ENCODE data around the gene TH.

Gene TH

DNA sequence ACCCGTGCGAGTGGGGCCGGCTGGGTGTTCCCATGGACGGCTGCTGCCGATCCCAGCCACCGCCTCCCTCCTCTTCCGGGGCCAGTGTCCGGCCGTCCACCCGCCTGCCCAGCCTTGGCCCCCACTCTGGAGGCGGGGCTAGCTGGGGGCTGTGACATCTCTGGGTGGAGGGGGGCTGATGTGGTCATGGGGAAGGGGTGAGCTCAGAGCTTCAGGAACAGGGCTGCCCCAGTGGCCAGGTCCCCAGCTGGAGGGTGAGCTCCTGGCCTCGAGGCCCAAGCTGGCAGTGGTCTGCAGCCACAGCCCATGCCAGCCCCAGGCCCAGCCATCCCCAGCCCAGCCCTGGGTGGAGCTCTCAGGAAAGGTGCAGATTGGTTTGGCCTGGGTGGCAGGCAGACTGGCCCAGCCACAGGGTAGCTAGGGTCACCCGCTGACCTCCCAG, 13.3 kb downstream of the TH start:
- no peak for DNase-seq

DNA sequence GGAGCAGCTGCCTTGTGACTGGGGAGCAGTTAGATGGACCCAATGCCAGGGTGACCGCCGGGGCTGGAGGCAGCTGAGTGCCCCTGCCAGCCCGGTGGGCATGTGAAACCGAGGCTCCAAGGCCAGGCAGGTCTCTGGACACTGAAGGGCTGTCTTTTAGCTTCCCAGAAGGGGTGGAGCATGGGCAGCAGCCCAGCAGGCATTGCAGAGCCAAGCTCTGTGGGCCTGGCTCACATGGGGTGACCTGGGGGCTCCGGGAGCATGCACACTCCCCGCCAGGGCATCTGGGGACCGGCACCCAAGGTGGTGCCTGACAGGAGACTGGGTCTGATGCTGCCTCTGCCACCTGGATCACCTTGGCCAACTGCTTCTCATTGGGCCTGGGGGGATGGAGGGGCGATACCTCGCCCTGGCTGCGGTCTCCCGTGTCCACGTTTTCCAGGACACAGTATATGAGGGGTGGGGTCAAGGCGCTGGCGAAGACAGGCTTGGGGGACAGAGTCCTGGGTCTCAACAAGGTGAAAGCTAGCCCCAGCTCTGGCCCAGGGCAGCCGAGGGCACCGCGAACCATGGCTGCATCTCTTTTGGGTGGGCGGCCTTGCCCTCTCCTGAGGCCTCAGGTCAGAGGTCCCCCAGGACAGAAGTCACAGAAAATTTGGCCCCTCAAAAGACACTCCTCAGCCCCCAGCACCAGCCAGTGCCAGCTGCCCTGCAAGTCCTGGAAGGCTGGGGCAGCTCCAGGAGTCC, 14.1 kb downstream of the TH start:
- no peak for DNase-seq

DNA sequence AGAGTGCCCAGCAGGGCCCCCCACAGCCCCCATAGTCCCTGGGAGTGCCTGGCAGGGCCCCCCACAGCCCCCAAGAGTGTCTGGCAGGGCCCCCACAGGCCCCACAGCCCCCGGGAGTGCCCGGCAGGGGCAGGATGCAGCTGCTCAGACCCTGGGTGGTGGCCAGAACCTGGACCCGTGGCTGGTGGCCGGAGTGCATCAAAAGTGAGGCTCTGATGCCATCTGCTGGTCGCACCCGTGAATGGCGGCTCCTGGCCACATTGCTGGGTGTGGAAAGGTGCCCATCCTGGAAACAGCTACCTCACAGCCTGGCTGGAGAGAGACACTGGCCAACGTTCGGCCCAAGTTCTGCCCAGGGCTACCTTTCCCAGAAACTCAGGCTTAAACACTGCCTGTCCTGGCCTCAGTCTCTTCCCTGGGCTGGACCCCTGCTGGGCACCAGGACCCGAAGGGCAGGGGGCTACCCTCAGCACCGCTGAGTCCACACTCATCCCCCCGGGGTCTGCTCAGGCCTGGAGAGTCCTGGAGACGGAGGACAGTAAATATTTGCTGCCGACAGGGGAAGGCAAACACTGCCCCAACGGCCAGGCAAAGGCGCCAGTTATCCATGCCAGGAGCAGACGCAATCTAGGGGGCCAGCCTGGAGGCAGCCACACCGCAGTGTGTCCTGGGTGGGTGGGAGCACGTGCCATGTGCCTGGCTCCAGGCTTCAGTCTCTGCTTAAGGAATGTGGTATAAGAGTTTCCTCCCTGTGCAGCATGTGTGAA, 15.0 kb downstream of the TH start:
- peak; percentile 22 for DNase-seq

DNA sequence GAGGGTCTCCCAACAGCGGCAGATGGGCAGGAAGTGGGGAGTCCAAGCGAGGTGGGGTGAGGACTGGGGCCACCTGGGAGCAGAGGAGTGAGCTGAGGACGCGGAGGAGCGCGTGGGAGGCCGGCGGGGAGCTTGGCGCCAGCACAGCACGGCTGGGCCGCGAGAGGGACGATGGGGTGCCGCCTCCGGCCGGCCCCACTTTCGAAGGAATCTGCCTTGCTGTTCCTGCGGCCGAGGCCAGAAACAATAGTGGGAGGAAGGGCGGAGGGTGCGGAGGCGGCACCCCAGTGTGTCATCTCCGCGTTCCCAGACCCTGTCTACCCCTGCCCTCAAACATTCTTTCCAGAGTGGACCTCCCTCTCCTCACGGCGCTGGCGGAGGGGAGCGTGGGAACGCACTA, 16.1 kb downstream of the TH start:
- no peak for DNase-seq

DNA sequence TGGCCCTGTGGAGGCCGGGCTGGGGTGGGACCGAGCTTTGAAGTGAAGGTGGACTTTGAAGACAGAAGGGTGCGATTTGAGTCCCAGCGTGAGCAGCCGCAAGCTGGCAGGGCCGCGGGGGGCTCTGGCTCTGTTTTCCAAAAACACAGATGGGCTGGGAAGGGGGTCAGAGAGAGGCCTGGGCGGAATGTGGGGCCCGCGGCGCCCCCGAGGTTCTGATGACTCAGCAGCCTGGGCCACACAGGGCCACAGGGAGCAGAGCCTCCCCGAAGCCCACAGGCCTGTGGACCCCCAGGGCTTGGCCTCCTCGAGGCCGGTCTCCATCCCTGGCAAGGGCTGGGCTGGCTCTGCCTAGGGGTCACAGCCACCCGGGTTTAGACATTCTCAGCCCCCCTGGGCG, 16.7 kb downstream of the TH start:
- DNase-seq, result no peak

DNA sequence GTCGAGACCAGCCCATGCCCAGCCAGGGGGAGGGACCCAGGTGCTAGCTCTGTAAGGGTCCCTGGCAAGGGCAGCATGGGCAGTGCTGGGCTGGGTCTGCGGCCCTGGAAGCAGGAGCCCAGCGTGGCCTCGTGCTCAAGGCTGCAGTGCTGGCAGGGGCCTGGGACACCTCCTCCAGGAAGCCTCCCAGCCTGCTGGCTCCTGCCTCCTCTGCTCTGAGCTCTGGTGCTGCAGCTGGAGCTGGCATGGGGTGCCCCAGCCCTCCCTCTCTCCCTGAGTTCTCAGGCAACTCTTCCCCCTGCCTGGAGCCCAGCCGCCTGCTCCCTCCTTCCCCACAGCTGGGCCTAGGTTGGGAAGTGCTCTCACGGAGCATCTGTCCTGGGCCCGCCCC, 17.4 kb downstream of the TH start:
- no peak for DNase-seq

DNA sequence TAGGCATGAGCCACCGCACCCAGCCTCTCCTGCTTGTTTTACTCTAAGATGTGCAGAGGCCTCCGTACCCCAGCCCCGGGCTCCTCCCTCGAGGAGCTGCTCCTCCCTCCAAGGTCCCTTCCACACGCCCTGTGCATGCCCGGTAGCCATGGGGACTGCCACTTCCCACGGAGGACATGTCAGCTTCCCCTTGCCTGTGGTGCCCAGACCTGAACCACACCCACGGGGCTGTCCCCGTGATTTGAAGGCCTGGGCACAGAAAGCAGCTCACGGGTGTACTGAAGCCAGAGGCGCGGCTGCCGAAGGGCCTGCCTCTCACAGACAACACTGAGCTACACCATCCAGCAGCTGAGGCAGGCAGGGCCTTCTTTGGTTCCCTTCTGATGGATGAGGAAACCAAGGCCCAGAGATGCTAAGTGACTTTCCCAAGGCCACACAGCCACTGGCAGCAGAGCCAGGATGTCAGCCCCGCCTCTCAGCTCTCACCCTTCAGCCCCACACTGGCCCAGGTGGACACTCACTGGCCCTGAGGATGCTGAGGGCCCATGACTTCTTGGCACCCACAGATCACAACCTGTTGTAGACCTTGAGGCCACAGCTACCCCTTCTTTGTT, 17.9 kb downstream of the TH start:
- no peak for DNase-seq

DNA sequence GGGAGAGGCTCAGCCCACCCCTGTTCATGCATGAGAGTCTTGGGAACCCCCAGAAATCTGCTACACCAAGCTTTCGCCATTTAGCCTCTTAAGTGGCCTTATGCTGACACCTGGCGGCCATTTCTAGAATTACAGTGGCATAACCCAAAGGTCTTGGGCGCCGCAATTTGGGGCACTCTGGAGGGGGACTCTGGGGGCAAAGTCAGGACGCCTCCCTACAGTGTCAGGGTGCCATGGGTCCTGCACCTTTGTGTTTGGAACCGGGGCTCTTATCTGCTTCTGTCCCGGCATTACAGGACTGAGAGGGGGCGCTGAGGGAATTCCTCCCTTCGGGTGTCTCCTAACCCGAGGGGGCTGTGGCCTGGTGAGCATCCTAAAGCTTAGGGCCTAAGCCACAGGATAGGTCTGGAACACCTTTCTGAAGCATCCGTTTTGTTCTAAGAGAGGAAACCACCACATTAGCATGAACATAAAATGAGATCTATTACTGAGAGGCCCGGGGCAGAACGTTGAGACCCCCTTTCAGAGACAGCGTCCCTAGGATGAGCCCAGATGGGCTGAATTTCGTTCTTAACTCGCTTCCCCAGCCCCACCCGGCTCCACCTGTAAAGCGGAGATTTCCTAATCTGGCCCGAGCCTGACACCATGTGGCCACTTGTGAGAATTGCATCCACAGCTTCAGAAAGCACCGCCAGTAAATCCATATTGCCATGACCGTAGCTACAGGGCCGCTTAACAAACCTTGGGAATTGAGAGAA, 19.9 kb downstream of the TH start:
- peak; percentile 78 for DNase-seq

DNA sequence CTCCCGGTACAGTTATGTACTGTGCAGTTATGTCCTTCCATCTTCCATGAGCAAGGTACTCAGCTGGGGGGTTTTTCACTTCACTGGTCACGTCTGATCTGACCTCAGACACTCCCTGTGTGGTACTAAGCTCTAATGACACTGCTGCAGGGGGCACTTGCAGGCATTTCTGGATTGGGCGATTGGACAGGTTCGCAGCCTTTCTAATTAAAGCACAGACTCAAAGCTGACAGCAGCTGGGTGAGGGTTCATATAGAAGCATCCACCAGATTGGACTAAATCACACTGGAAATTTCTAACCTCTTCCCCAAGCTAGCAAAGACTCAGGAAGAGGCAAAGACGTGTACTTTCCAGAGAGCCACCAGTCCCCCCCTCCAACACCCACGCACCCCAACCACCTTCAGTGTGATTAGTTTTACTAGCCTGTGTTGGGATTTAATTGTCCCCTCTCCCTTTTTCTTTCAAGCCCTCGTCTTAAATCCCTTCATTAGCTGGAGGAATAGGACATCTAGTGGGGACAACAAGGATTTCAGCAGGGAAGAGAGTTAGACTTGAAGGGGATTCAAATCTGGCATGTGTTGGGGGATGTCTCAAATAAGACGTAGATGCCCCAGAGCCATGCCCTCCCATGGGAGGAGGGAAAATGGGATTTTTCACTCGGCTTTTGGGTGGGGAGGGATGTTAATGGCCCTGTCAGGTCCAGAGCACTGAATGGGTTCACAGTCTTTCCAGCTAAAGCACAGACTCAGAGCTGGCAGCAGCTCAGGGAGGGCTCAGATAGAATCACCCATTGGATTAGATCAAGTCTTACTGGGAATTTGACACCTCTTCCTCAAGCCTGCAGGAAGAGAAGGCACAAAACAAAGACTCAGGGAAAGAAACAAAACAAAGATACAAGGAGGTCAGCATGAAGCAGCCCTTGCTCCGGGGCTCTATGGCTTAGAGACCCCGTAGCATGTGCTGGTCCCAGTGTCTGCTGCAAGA, 21.5 kb downstream of the TH start:
- no peak for DNase-seq

DNA sequence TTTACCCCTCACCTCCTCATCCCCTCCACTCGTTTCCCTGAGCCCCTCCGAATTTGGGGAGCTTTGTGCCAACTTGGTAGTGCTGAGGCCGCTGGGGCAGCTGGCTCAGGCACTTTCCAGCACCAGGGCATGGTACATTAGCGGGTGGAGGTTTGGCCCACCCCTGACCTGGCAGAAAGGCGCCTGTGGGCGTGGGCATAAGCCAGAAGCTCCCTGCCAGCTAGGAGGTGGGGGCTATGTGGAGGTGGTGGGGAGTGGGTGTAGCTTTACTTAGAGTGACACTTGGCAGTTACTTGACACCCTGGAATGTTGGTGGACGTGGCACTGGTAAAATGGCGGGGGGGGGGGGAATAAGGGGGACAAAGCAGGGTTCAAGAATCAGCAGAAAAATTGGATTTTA, 22.2 kb downstream of the TH start:
- no peak for DNase-seq

DNA sequence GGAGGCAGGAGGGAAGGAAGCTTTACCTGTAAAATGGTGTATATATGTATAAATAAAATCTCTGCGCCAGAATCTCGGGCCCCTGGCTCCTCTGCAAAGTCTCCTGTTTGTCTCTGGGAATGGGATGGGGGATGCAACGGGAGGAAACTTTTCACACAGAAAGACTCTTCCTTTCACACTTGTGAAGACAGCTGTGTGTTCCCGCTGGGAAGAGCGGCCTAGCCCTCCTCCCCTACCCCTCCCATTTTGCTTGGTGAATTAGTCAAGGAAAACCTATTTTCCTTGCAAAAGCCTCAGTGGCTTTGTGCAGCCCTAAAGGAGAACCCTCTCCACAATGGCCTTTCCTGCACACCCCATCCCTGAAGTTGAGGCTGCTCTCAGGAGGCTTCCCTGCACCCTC, 23.0 kb downstream of the TH start:
- DNase-seq, result no peak

DNA sequence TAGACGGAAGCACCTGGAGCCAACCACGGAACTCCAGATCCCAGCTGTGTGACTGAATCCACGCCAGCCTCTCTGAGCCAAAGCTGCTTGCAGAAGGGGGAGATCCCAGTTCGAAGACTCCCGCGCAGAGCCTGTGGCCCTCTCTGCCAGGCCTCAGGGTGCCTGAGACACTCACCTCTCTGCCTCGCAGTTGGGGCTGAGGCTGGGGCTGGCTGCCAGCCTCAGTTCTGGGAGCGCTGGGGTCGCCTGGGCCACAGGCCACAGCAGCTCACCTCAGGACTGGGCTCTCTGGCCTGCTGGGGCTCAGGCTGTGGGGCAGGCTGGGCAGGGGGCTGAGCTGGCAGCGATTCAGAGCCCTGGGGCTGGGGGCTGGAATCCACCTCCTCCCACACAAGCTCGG, 24.2 kb downstream of the TH start:
- no peak for DNase-seq

DNA sequence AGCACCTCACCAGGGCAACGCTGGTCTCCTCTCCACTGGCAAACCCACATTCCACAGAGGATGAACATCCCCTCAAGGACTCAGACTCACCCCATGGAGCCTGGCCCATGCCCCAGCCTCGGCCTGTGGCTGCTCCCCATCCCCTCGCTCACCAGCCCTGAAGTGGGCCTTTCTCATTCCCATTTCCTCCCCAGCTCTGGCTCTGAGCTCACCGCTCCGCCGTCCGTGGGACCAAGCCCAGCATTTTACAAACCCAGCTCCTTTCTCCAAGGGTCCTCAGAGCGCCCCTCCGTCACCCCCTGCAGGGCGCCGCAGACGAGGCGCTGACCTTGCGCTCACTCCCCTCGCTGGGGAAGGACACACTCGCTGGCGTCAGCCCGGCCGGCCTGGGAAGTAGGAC, 25.6 kb downstream of the TH start:
- no peak for DNase-seq

DNA sequence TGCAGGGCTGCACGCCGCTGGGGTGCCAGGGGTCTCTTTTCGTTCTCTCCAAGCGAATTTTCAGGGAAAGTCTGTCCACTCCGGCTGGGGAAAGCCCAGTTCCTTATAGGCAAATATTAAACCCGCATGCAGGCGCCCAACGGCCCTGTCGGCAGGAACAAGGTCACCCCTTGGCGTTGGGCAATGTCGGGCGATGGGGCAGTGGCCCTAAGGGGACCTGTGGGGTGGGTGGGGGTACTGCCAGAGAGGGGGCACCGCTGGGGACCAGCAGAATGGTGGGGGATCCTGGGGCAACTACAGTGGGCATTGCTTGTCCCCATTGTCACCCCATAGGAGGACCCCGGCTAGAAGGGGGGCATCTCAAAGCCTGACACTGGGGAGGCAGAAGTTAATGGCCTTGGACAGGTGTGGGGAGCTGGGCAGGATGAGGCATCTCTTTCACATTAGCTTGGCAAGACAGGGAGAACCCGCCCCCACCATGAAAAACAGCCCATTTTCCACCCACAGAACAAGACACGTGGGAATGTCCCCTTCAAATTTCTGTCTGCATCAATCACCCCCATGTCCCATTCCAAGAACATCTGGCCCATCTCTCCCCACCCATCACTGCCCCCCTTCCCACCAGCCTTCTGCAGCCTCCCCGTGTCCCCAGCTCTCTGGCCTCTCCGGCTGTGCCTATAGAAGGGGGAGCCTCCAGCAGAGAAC, 26.9 kb downstream of the TH start:
- DNase-seq, result no peak

DNA sequence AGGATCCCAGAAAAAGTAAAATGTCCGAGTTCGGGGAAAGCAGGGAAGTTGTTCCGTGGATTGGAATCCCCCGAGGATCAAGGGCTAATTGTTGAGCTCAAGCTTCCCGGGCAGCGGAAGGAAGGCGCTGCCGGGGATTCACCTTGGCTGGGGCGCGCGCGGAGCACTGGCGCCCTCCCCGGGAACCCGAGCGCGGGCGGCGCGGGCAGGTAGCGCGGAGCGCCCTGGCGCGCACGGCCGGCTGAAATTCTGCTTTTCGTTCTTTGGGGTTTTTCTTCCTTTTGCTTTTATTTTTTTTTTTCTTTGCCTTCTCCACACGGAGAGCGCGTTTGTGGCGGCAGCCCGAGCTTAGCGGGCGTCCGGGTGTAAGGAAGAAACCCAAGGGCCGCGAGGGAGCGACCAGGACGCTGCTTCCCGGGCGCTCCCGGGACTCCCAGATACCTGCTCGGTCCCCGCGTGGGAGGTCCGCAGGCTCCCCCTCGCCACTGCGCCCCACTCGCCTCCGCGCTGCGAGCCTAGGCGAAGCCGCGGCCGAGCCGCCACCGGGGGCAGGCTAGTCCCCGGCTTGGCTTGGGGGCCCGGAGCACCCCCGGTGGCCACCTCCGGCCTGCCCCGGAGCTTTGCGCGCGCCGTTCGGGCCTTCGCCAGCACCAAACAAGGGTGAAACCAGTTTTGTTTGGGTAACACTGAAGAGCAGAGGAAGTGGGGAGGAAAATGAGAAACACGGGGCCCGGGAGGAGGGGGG, 27.6 kb downstream of the TH start:
- no peak for DNase-seq

DNA sequence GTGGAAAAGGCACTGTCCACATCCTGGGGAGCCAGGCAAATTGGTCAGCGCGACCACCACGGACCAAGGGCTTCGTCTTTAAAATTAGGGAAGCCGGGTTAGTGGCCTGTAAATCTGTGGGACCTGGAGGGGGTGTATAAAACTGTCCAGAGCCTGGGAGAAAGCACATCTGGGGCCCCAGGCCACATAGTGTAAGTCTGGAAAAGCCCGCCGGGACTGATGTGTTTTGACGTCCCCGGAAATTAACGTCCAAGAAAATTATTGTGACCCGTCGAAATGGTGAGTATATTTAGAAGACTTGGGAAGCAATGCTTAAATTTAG, 28.2 kb downstream of the TH start:
- DNase-seq, result no peak

DNA sequence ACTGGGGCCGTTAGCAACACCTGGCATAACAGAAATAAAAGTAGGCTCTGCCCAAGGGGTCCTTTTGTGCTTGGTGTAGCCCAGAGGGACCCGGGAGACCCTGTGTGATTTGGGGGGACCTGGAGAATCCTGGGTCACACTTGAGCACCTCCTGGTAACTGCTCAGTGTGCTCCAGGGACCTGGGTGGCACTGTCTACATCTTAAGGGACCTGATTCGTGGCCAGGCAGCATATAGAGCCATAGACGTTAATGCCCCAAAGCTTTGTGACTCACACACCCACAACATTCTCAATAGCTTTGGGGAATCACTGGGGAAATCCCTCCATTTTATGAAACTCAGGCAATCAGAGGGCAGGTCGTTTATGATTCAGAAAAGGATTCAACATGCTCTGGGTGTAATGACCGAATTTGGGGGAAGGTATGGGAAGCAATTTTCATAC, 28.8 kb downstream of the TH start:
- no peak for DNase-seq

DNA sequence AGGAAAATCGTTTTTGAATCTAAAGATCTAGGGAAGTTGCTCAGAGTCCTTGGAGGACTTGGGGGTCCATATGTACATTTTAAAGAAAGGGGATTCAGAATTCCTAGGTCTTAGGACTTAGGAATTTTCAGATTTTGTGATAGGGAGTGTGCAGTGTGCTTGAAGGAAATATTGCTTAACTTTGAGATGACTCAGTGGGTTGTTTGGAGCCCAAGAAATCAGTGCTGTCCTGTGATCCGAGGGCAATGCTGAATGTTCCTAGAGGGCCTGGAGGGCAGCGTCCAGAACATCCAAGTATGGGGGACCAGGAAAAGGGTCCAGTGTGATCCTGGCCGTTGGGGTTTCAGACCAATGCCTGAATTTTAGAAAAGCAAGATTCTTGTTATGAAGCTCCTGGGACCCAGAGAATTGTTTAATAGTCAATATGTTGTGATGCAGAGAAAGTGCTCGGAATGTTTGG, 29.3 kb downstream of the TH start:
- no peak for DNase-seq

DNA sequence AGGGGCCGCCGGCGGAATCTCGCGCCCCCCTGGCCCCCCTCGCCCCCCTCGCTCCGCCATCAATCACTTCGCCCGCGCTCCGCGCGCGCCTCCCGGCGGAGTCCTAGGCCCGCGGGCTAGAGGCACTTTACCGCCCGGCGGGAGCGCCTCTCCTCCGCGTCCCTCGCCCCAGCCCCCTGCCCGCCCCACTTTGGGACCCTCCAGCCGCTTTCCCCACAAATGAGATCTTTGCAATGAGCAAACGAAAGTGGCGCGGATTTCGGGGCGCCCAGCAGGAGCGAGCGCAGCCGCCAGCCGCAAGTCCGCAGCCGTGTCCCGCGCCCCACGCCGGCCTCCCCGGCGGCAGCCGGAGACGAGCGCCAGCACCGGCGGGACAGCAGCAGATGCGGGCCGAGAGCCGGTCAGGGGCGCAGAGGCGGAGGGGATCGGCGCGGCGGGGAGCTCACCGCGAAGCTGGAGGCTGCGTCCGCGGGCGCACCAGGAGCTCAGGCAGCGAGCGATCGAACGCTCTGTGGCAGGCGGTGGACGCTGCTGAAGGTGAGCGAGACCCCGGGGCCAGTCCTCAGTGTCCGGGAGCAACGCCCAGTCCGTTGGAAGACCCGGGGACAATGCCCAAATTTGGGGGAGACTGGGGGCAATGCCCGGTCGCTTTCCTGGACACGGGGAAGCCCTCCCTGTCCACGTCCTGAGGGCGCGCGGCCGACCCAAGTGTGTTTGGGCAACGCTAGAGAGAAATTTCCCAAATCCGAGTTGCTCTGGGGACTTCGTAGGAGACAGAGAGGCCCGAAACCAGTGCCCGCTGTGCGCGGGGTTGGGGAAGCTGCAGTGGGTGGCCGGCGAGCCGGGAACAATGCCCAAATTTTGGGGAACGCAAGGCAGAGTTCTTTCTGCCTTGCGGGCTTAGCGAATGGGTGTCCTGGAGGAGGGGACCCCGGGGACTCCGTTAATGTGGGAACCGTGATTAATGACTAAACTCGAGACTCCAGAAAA, 30.9 kb downstream of the TH start:
- DNase-seq, result no peak

All from midbrain (tissue), 1 donor.